ENCODE data around the gene PSMF1.
"Not testable (repeated sequence)": the region's sequence is repeated elsewhere in the genome, so short reads cannot be mapped to it uniquely, and the experiment has no call there.

Gene PSMF1

DNA sequence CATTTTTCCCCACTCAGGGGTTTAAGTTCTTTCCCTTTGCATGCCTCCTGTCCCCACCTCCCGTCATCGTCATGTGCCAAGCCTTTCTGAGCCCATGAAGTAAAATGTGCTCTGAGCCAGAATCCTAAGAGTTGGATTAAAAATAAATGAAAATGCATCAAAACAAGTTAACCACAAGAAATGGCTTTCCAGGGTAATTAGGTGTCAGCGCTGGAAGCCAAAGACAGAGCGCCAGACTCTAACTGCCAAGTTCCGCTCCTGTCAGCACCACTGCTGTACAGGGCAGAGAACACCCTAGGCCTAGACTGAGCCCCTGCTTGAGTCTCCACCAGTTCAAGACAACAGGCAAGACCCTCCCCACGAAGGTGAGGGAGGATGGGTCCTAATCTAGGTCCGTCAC, 79.4 kb downstream of the PSMF1 start:
- no peak for DNase-seq

GRCh38 chr20:1198751-1199150, 80.3 kb downstream of the PSMF1 start:
- DNase-seq: no peak

DNA sequence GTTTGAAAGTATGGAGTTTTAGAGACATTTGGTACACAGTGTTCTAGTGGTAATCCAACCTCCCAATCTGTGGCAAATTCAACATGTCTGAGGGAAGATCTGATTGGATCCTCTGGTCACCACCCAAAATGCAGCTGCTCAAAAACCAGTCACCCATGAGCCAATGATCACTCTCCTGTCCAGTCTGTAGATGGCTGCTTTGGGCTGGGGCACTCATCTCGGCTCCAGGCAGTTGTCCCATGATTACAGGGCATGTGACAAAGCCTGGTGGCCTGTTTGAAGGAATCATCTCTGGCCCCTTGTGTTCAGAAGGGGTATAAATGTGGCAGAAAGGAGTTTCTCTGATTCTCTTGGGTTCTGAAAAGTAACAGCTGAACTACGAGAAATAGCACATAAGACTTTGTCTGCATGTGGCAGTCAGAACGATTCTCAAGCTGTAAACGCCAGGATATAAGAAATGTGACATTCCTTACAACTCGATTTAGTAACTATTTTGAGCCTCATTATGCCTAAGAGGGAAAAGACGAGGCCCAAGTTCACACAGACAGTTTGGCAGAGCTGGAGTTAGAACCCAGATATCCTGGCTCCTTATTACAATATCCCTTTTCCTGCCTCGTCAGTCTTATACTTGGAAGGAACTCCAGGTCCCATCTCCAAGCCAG, 80.9 kb downstream of the PSMF1 start:
- DNase-seq: no peak

GRCh38 chr20:1199964-1200363, 81.6 kb downstream of the PSMF1 start:
- no peak for DNase-seq

DNA sequence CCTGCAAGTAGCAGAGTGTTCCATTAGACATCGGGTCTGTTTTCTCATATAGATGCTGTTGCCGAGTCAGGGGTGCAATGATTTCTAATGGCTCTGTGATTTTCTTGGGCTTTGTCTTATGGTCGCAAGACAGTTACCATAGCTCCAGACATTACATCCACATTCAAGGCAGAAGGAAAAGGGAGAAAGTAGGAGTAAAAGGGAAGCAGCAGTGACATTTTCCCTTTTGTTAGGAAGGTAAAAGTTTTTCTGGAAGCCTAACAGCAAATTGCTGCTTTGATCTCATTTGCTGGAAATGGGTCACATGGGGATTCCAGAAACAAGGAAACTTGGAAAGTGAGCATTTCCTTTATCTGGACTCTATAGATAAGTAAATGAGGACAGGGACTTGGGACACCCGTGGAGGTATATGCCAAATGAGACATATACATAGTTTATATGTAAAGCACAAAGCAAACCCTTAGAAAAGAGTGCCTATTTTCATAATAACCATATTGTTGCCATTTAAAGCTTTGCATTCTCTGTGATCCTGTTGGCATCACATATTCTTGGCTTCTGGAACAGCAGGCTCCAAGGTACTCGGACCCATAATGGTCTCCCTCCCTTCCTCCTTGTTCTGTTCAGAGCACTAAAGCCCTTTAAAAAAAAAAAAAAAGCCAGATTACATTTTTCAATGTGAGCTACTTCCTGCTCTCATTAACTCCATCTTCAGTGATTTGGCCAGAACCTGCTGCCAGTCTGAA, 84.5 kb downstream of the PSMF1 start, which contains the start of gene C20orf202:
Gene C20orf202, plus strand, starts transcription at position 693 of the 743 bp plus-strand sequence. CDS start 132 bp downstream, outside the sequence.
- DNase-seq: no peak

DNA sequence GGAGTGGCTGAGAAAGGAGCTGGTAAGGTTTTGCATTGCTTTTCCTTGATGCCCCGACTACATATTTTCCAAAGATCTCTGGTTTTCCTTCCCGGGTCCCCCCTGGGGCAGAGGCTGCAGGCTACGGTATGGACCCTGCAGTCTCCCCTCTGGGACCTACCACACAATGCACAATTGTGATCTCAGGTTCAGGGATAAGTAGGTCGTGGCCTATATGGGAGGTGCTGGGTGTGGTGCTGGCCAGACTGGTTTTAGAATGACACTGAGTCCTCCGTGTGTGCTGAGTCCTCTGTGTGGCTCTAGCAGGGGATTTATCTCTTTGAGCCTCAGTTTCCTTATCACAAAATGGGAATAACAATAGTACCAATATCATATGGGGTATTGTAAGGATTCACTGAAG, 85.2 kb downstream of the PSMF1 start:
- no peak for DNase-seq

DNA sequence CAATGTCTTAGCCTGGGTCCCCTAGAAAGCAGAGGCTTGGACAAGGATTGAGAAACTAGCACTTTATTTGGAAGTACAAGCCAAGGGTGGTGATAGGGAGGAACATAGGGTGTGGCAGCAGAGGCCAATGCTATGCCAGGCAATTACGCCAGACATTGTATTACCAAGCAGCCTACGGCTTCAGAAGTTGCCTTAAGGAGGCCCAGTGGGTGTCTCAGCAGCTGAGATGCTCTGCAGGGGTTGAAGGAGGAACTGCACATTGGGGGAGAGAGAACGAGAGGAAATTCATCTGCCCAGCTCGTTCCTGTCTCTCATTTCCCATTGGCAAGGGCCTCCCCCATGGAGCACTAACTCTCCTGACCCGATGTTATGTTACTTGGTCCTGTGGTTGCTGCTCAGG, 85.7 kb downstream of the PSMF1 start:
- DNase-seq: no peak

DNA sequence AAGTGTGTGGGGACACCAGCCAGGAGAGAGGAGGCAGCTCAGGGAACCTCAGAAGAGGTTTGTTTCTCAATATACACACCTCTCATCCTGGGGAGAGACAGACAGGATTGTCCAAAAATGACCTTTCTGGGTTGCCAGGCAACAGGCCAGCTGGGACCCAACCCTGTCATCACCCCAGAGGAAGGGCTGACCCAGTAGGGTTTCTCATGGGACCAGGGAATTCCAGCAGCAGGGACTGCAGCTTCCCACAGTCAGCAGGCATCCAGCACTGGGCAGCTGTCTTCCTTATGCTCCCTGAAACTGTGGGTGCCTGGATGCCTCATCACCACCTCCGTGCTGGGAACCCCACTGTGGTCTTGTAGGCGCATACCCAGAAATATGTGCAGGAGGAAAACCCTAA, 86.2 kb downstream of the PSMF1 start:
- DNase-seq: no peak

DNA sequence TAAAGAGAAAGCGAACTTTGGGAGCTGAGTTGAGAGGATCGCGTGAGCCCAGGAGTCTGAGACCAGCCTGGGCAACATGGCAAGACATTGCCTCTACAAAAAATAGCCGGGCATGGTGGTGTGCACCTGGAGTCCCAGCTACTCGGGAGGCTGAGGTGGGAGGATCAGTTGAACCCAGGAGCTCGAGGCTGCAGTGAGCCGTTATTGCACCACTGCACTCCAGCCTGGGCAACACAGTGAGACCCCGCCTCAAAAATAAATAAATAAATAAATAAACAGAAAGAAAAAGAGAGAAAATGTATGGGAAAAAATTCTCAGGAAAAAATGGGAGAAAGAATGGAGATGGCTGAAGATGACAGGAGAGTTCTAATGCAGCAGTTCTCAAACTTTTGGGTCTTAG, 87.4 kb downstream of the PSMF1 start:
- no peak for DNase-seq

DNA sequence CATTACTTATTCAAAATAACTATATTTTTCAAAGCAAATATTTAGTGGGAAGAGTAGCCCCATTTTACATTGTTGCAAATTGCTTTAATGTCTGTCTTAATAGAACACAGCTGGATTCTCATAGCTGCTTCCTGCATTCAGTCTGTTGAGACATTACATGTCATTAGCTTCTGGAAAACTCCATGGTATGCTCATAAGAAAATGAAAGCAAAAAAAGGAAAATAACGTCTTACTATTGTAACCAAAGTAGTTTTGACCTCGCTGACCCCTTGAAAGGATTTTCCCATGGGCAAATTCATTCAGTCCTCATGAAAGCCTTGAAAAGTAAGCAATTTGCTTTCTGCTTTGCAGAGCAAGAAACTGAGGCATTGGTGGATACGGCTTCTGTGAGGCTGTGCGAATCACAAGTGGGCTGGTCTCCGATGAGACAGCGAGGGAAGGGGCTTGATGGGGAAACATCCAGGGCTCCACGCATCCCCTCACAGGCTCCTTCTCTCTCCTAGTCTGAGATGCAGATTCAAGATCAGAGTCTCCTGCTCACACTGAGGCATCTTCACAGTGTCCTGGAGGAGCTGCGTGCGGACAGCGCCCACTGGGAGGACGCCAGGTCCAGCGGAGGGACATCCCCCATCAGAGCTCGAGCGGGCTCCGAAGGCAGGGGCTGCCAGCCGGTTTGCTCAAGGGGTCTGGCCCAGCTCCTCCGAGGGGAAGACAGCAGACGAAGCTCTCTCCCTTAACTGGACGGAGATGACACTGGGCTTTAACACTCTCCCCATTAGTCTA, 88.2 kb downstream of the PSMF1 start:
- DNase-seq: no peak

GRCh38 chr20:1207293-1207878, 89.0 kb downstream of the PSMF1 start:
- DNase-seq: no peak

DNA sequence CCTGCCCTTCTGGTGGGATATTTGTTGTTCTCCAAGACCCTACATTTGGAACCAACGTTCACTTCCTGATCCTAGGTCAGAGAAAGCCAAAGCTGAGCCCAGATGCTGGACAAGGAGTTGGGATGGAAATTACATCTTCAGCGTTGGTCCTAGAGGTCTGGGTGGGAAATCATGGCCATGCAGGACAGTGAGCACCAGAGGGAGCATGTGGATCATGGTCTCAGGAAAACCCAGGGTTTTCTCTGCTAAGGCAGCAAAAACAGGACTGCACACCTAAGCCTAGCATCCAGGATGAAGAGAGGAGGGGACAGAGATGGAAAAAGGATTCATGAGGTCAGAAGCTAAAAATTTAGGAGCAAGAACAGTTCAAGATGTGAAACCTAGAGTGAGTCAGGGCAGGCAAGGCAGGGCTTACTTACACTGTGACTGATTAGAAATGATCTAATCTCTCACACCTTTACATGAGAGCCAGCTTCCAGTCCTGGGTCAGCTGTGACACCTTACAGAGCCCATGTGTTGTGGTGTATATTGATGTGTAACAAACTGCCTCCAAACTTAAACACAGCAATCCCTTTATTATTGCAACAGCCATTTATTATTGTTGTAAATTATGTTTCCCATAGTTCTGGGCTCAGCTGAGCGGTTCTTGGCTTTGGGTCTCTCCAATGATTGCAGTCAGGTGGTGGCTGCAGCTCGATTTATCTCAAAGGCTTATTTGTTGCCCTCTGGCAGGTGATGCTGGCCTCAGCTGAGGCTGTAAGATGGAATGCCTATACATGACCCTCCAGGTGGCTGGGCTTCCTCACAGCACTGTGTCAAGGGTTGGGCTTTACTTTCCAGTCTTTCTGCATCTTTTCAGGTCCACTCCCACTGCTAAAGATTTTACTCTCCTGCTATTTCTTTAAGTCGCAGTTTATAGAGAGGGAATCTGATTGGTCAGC, 91.3 kb downstream of the PSMF1 start:
- DNase-seq: no peak

- DNase-seq: no peak
Measured at GRCh38 chr20:1210501-1210900, 92.1 kb downstream of the PSMF1 start.

DNA sequence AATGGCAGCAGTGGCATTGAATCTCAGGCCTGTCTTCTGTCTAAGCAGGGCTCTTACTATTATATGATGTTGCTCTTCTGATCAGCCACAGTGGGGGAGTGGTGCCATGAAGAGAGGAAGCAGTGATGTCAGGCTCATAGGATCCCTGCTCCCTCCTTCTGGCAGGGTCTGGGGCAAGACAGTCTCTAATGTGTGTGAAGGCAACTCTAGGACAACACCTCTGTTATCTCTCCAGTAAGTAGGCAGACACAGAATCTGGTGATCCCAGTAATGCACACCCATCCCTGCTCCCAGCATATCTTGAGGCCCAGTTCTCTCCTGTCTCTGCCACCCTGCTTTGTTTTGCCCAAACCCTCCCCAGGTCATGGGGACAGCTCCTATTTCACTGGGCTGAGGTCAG, 93.6 kb downstream of the PSMF1 start:
- no peak for DNase-seq

DNA sequence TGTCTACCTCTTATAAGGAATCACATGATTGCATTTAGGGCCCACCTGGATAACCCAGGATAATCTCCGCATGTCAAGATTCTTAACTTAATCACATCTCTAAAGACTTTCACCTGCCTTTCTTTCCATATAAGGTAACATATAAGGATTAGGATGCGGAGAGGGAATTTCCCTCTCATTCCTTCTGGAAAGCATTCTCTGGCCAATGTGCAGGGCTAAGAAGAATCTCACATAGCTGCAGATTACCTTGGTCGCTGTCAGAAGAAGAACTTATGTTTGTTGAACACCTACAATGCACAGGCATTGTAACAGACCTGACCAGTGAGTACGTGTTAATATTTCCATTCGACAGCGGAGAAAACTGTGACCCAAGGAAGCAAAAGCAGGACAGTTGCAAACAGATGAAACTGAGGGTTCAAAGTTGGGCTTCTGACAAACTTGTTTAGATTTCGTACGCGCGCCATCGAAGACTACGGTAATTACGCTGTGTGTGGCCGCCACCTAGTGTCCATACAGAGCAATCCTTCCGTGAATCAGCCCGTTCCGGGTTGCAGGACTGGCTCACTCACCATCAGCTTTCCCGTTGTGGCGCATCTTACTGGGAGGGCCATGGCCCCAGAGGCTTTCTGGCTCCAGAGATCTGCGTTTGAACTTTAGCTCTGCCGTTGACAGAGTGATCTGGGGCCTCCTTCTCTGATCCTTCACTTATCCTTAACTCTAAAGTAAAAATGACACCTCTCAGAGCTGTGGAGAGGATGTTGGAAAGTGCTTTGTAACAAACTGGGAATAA, 94.4 kb downstream of the PSMF1 start:
- peak; percentile 63 to 69 for DNase-seq

DNA sequence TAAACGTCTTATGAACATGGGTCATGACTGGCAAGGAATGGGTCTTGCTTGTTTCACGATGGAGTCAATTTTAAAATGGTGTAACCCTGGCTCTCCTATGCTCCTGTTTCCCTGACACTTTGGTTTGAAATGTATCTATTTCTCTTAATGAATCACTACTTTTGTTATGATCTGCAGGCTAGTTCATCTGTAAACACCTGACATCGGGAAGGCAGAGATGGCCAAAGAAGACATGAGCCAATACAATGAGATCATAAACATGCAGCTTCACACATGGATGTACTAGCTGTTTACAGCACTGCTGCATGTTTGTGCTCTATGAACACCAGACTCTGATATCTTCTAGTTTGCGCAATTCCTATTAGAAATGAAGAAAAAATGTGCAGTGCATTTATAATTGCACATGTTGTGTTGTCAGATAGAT, 96.4 kb downstream of the PSMF1 start:
- no peak for DNase-seq

- DNase-seq: peak in 1 of 2 donors; percentile 25
Measured at GRCh38 chr20:1215386-1216170, 97.2 kb downstream of the PSMF1 start.

DNA sequence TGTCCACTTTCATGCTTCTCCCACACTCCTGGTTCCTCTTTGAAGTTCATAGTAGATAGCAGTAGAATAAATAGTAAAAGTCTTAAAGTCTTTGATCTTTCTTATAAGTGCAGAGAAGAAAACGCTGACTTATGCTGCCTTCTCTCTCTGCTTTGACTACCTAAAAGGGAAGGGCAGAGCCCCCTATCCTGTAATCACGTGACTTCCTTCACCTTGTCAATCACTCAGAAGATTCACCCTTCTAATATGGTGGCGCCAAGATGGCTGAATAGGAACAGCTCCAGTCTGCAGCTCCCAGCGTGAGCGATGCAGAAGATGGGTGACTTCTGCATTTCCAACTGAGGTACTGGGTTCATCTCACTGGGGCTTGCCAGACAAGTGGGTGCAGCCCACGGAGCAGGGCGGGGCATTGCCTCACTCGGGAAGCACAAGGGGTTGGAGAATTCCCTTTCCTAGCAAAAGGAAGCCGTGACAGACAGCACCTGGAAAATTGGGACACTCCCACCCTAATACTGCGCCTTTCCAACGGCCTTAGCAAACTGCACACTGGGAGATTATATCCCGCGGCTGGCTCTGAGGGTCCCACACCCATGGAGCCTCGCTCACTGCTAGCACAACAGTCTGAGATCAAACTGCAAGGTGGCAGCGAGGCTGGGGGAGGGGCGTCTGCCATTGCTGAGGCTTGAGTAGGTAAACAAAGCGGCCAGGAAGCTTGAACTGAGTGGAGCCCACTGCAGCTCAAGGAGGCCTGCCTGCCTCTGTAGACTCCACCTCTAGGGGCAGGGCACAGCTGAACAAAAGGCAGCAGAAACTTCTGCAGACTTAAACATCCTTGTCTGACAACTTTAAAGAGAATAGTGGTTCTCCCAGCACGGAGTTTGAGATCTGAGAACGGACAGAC, 98.4 kb downstream of the PSMF1 start:
- not testable (repeated sequence) for DNase-seq

Measured in CD4-positive, alpha-beta T cell treated with Interleukin-1 beta for 1 hour (primary cell).